ENCODE data around the gene ACD. TPM values are rescaled to one million over a fixed set of nuclear protein-coding genes. Genes with fewer than 3 reads are reported as not detected.

Gene ACD
- total RNA-seq, 1 donor from 2014 or later, result 42.8 TPM

DNA sequence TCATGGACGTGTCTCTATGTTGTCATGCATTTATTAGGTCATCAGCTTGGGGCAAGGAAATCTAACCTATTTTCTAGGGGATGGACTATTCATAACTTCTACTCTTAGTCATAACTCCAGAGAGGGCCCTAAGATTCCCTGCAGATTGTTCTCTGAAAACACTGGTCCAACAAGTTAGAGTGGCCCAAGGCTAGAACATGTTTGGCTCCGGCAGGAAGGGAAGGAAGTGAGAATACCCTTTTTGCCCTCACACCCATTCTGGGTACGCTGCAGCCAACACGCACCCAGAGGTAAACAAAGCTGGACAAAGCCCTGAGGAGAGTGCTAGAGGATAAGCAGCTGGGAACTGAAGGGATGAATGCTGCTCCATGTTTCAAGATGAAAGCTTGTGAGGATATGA, 16.5 kb upstream of the ACD start:
- intact Hi-C loops (cut with micrococcal nuclease), result no loop called here

DNA sequence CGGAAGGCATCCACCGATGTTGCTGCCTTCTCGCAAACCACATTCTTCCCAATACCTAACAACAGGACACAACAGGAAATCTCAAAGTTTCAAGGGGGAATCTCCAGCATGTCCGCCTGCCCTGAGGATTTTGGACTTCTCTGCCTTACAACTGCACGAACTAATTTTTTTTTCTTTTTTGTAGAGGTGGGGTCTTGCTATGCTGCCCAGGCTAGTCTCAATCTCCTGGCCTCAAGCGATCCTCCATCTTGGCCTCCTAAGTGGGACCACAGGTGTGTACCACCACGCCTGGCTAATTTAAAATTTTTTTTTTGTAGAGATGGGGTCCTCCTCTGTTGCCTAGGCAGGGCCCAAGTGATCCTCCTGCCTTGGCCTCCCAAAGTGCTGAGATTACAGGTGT, 15.9 kb upstream of the ACD start:
- intact Hi-C loops (cut with micrococcal nuclease), result no loop called here

DNA sequence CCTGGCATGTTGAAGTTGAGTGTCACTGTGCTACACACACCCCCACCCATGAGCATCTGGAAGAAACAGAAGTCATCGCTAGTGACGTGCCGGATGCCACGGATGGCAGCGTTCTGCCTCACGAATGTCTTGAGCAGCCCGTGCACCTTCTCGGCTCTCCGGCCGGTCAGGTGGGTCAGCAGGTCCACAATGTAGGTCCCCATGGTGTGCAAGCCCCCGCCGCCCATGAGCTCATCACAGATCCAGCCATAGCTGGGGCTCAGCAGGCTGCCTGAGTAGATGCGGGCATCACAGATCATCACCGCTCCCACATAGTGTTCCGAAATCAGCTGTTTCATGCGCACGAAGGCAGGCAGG, 15.5 kb upstream of the ACD start:
- intact Hi-C loops (cut with micrococcal nuclease), result no loop called here

- intact Hi-C loops (cut with micrococcal nuclease), result no loop called here
Observed at GRCh38 chr16:67674851-67675578, 15.0 kb upstream of the ACD start.

GRCh38 chr16:67673712-67674580, 13.9 kb upstream of the ACD start:
- intact Hi-C loops (cut with micrococcal nuclease), result no loop called here

DNA sequence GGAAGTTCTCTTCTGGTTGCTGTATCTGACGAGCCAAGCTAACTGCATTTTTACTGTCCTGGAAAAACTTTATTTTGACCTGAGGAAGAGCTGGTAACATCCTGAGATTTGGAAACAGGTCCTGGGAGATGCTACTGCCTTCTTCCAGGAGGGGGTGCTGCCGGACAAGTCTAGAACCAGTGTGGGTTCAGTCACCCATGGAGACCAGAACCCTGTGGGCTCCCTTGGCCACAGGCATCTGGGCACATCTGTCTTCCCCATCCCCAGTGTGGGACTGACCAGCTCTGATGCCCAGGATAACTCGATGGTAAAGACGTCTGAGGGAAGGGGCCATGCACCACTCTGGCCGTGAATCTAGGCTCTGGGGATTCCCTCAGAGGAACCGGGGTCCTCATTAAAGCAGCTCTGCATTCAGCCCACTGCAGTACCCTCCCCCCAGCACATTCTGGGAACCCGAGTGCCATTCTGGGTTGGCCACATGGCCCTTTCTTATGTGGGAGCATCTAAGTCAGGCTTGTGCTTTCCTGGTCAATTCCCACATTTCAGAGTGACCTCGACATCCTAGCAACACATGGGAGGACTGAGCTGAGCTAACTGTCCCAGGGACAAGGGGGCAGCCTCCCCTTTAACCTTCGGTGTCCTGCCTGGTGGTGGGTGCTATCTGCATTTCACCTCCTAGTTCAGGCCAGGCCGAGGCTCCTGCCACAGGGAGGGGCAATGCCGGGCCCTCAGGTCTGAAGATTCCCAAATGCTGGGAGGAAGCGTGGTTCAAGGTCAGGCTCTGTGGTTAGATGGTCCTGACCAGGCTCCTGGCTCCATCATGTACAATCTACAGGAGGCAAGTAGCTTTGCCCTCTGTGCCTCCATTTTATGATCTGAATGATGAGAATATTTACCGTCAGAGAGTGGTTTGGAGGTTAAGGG, 12.9 kb upstream of the ACD start:
- intact Hi-C loops (cut with micrococcal nuclease), result loop anchor here (1.0 kb wide), 4 partner anchors 133 to 255 kb away; partner anchors contain the start of genes RANBP10 and TSNAXIP1

DNA sequence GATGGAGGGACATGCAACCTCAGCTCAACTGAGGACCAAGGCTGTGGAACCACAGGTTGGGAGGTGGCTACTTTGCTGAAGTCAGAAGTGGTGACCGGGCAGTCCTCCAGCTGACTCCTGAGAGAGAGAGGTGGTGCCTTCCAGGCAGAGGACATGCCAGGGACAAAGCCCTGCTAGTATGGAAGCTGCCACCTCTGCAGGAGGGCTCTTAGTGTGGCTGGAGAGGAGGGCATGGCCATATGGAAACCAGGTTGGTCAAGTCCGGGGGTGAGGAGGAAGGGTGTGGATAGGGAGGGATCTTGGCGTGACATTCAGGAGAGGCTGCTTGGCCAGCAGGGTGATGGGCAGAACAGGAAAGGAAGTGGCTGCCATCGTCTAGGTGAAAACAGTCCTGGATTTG, 12.2 kb upstream of the ACD start:
- intact Hi-C loops (cut with micrococcal nuclease), result loop anchor here (1.0 kb wide), 4 partner anchors 134 to 256 kb away; partner anchors contain the start of genes RANBP10 and TSNAXIP1

DNA sequence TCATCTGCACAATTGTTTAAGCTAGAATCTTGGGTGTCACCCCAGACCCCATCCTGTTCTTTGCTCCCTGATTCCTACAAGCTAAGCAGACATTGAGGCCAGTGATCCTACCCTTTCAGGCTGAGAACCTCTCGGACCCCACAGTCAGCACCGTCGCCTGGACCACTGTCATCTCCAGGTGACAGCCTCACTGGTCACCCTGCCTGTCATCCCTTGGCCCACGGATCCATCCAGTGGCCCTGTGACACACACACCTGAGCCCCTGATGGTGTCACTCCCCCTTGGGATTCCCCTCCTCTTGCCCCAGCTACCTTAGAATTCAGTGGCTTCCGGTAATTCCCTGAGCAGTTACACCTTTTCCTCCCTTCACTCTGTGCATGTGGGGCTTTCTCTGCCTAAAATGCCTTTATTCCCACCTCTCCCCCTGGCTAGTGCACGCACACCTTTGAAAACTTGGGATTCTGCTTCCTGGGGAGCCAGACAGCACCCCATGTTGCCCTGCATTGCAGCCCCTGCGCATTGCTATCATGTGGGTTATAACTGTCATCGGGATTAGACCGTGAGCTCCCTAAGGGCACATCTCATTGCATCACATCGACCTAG, 9.5 kb upstream of the ACD start:
- intact Hi-C loops (cut with micrococcal nuclease), result loop anchor here (5.0 kb wide), 2 partner anchors 422 to 487 kb away; partner anchors contain the start of genes FHOD1, MATCAP1 and SLC9A5

DNA sequence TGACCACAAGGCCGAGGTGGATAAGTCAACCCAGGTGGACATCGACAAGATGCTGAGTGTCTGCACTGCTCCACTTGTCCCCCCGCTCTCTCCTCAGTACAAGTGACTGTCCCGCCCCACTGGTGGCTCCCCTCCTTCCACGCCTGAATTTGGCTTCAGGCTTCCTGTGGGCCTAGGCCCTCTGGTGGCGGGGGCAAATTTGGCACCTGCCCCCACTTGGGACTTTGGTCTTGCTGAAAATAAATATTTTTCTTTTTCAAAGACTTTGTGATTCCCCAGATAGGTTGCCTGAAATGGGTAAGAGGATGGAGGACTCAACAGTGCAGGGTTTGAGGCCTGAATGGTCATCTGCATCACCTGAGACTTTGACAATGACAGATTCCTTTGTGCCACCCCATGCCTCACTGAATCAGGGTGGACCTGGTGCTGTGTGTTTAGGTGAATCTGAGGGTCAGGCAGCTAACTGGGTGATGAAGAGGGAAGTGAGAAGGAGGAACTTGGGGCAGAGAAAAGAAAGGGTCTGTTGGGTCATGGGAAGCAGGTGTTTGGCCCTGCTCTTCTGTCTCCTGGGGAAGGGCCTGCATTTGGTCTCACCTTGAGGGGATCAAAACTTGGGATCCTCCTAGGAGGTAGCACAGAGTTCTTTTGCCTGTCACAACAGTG, 8.6 kb upstream of the ACD start:
- intact Hi-C loops (cut with micrococcal nuclease), result loop anchor here (1.0 to 5.0 kb wide), 9 partner anchors 8 to 486 kb away; partner anchors contain the start of genes ACD, ATP6V0D1, FHOD1 and MATCAP1

GRCh38 chr16:67667817-67668494, 7.9 kb upstream of the ACD start:
- intact Hi-C loops (cut with micrococcal nuclease), result loop anchor here (1.0 to 5.0 kb wide), 10 partner anchors 8 to 486 kb away; partner anchors contain the start of genes ACD, ATP6V0D1, EDC4 and FHOD1

GRCh38 chr16:67667453-67667816, 7.4 kb upstream of the ACD start:
- intact Hi-C loops (cut with micrococcal nuclease), result loop anchor here (2.0 to 5.0 kb wide), 3 partner anchors 205 to 485 kb away; partner anchors contain the start of genes EDC4, FHOD1, MATCAP1 and SLC9A5

GRCh38 chr16:67666559-67667452, 6.7 kb upstream of the ACD start, which contains the start of the genes C16orf86 and ENKD1:
C16orf86 (plus strand) TSS chr16:67666814; CDS start chr16:67666971, 157 bp downstream.
ENKD1 (minus strand) TSS chr16:67666750; CDS start chr16:67666442, 308 bp downstream.
- intact Hi-C loops (cut with micrococcal nuclease), result loop anchor here (1.0 to 5.0 kb wide), 5 partner anchors 105 to 485 kb away; partner anchors contain the start of genes CTCF, EDC4, FHOD1 and MATCAP1

DNA sequence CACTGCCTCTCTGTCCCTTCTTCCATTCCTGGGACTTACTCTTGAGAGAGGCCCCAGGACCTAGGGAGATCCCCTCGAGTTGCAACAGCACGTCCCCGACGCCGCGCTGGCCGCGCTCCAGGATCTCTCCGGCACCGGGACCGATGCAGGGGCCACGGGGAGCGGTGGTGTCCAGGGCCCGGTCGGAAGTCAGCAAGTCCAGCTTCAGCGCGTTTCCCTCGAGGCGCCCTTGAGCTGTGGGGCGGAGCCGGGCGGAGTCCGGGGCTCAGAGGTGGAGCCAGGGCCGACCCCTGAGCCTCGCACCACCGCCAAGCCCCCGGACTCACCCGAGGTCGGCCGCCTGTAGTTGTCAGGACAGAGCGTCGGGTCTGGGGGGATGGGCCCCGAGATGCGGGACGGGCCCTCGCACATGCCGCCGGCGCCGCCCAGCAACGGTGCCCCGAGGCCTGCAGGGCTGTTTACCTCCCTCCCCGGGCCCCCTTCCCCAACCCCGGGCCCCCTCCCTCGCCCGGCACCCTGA, 6.0 kb upstream of the ACD start:
- intact Hi-C loops (cut with micrococcal nuclease), result loop anchor here (1.0 to 5.0 kb wide), 5 partner anchors 104 to 484 kb away; partner anchors contain the start of genes CTCF, EDC4, FHOD1 and MATCAP1

DNA sequence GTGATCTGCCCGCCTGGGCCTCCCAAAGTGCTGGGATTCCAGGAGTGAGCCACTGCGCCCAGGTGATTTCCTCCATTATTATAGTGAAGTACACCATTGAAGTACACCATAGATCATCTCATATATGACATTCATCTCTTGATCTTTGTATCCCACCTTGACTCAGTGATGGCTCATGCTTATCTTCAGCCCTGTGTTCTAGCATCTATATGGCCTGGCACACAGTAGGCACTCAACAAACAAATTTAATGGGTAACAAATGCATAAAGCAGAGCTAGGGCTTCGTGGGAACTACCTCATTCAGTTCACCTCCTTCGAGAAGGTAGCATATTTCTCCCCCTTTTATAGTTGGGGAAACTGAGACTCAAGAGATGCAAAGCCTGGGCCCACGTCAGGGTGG, 5.5 kb upstream of the ACD start:
- intact Hi-C loops (cut with micrococcal nuclease), result loop anchor here (5.0 kb wide), 2 partner anchors 418 to 483 kb away; partner anchors contain the start of genes FHOD1, MATCAP1 and SLC9A5

GRCh38 chr16:67664871-67665270, 4.8 kb upstream of the ACD start:
- intact Hi-C loops (cut with micrococcal nuclease), result loop anchor here (5.0 kb wide), 3 partner anchors 418 to 572 kb away; partner anchors contain the start of genes ESRP2, FHOD1, MATCAP1 and SLC9A5

- intact Hi-C loops (cut with micrococcal nuclease), result loop anchor here (5.0 kb wide), 1 partner anchor 573 kb away; the partner anchor contains the start of gene ESRP2
Observed at GRCh38 chr16:67664258-67664657, 4.2 kb upstream of the ACD start.

DNA sequence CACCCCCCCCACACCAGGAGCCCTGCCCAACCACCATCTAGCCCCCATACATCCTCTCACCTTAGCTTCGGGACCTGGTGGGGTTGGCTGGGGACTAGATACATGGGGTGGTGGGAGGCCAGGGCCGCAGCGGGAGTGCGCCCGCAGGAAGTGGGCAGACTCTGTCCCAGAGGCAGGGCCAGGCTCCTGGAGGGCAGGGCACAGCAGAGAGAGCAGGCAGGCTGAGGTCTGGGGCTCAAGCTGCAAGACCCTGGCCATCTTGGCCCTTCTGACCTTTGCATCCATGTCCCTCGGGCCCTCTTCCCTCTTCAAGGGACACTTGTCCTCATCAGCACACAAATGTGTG, 3.8 kb upstream of the ACD start:
- intact Hi-C loops (cut with micrococcal nuclease), result loop anchor here (5.0 kb wide), 1 partner anchor 573 kb away; the partner anchor contains the start of gene ESRP2

Data from T-helper 1 cell treated with Interleukin-12 subunit alpha and Interleukin-12 subunit beta and Interleukin-4 antibody, amounts not matched to agents 30 ng/mL and 1 ng/mL, for 36 hours (primary cell).